Hypothalamus (tissue), 51 donors: ENCODE measurements around the gene ELOVL2.

Experiments
- DNase-seq, 51 donors: peaks; one replicate each; lab custom pipeline; 2025; lab: John Stamatoyannopoulos, UW

ELOVL2 gene

DNA sequence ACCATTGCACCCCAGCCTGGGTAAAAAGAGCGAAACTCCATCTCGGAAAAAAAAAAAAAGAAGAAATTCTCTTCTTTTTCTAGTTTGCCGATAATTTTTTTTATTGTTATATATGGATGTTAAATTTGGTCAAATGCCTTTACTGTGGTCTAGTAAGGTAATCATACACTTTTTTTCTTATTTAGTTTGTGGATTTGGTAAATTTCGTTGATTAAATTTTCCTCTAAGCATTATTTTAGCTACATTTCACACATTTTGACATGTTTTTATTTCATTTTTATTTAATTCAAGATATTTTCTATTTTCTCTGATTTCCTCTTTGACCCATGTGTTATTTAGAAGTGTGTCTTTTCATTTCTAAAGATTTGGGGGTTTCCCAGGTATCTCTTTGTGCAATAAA, 18.0 kb upstream of the ELOVL2 start:
- no peak for DNase-seq

DNA sequence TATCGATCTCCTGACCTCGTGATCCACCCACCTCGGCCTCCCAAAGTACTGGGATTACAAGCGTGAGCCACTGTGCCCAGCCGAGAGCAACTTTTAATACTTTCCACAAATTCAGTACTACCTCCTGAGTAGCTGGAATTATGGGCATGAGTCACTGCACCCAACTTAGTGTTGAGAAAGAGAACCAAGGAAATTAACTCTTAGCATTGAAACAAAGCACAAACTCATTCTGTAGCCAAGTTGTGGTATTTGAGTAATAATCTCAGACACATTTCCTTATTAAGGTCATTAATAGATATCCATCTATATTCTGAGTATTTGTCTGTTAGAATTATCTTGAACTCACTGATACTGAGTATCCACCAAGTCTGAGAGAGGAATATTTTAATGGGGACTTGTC, 14.3 kb upstream of the ELOVL2 start:
- no peak for DNase-seq

DNA sequence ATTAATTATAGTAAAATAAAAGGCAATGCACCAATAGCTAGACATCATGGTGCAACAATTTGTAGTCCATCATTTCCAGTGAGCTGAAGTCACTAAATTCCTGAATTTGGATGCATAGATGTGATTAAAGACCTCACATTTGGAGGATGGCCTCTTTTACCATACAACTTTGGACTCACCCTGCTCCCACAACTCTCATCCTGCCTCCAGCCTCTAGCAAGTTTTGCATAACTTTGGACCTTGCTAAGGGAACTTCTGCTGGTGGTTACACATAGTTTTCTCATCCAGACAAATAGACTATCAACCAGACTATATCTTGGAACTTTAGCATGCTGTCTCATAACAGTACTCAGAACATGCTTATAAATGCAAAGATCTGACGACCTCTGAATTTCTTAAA, 12.8 kb upstream of the ELOVL2 start:
- no peak for DNase-seq

DNA sequence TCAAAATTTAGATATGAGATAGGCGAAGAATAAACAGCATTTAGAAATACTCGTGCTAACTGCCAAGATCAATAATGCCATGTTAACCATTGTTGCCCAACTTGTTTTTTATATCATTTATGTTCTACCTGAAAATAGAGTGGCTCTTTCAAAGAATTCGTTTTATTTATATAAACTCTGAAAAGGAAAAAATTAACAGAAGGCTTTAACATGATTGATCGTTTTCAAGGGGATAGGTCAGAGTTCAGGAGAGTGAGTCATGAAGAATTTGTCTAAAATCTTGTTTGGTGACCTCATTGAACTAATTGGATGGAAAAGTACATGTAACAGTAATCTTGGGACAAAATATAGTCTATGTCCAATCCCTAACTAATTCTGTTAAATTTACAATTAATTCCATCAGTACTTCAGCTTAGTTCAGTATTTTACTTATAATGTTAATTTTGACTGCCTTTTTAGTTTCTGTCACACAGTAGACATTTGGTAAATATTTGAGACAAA, 11.1 kb upstream of the ELOVL2 start:
- DNase-seq: no peak

DNA sequence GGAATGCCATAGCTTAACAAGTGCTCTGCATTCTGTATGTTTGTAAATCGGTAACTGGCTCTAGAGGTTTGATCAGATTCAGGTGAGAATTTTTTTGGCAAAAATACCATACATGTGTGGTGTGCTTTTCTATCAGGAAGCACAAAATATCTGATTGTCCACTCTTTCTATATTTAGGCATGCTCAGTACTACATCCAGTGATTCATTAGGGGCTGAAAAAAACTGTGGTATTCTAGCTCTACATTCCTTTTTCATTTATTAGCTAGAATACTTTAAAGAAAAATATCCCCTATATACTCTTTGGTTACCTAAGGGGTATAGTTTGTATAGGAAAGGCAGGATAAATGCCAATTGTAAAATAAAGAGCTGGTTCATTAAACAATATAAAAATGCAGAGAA, 10.6 kb upstream of the ELOVL2 start:
- DNase-seq: no peak

DNA sequence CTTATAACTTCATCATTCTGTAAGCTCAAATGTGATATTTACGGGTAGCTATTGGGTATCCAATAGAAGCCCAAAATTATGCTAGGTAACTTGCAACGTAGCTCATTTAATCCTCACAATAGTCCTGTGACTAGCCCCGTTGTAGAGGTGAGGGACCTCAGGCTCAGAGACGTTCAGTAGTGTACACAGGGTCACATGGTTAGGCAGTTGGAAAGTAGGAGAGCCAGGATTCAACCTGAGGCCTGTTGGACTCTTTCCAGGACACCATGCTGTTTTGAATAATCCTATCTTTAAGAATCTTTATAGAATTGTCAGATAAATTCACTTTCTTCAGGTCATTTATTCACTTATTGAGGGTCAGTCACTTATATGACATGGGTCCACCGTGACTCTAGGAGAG, 9.2 kb upstream of the ELOVL2 start:
- no peak for DNase-seq

DNA sequence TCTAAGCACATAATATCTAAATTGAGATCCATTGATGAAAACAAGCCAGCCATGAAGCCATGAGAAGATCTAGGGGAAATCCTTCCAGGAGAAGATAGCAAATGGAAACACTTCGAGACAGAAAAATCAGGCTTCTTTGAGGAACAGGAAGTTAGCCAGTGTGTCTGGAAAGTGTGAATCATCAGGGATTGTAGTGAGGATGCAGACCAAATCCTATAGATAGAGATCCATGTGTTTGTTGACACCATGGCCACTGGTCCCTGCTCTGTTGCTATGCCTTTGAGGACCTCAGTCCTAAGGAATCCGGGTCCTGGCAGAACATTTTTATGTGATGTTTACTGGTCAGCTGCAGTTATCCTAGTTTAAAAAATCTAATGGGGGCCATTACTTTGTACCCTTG, 6.6 kb upstream of the ELOVL2 start:
- no peak for DNase-seq

DNA sequence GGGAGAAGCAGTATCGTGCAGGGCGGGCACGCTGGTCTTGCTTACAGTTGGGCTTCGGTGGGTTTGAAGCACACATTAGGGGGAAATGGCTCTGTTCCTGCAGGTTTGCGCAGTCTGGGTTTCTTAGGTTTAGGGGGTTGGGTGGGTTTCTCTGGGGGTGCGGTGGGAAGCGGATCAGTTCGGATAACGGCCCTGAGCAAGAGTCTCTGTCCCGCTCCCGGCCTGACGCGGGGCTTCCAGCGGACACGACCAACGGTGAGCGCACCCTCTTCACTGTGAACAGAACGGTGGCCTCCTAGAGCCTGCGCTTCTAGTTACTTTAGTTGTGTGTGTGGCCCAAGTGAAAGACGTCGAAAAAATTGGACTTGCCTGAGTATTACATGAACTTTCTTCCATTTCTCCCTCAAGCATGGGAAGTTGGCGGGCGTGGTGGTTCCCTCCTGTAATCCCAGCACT, 635 bp upstream of the ELOVL2 start:
- DNase-seq: no peak

DNA sequence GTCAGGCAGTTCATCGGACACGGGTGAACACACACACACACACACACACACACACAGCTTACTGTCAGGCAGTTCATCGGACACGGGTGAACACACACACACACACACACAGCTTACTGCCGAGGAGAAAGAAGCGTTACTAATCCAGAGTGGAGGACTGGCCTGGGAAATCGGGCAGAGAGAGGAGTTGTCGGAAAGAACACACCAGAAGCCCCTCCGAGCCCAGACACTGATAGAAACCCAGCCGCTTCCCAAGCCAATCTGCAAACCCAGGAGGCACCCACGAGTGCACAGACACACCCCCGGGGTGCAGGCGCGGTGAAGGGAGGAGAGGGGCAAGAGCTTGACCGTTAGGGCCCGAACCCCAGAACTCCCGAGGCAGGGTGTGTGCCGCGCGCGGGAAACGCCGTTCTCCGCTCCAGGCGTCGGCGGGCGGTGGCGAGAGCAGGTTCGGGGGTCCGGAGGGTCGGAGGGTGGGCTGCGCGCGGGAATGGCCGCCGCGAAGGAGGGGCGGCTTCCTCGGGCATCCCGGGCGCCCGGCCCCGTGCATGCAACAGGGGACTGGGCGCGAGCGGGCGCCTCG, 636 bp downstream of the ELOVL2 start:
- DNase-seq: peak in 6 of 51 donors; percentile 9 to 31 (median 17)

DNA sequence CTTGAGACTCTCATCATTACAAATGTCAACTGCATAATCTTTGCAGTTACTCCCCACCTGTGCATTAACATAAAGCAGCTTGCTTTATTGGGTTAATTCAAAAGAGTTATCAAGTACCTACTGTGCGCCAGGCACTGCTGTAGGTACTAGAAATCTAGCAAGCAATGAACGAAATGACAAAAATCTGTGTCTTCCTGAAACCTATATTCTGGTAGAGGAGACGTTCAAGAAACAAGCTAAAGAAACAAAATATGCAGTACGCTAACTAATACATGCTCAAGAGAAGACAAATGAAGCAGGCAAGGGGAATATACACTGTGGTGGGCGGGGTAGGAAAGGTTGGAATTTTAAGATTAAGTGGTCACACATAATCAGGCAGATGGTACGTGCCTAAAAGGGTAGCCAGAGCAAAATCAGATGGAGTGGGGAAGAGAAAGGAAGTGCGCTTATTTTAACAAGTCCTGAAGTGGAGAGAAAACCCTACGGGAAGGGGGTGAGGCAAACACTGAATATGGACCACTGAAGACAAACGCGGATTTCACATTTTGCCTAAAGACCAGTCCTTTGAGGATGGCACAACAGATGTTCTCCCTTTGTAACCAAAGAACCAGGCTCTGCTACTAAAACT, 1.2 kb downstream of the ELOVL2 start:
- no peak for DNase-seq

DNA sequence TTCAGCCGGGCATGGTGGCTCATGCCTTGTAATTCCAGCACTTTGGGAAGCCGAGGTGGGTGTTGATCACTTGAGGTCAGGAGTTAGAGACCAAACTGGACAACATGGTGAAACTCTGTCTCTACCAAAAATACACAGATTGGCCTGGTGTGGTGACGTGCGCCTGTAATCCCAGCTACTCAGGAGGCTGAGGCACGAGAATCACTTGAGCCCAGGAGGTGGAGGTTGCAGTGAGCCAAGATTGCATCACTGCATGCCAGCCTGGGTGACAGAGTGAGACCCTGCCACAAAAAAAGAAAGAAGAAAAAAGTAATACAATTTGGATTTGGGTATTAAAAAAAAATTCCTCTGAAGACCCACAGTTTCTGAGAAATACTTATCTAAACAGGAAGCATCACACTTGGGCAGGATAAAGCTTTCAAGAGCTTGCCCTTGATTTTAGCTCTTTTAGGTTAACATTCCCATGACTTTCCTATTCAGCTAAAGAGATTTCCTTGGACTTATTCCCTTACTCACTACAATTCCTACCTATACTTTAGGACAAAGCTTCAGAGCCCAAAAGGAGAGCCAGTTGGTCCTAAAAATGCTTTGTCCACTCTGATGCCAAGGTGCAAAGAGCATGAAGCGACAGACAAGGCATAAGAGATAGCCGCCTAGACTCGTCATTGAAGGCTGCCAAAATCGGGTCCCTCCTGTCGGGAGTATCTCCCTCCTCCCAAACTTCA, 1.9 kb downstream of the ELOVL2 start:
- no peak for DNase-seq

DNA sequence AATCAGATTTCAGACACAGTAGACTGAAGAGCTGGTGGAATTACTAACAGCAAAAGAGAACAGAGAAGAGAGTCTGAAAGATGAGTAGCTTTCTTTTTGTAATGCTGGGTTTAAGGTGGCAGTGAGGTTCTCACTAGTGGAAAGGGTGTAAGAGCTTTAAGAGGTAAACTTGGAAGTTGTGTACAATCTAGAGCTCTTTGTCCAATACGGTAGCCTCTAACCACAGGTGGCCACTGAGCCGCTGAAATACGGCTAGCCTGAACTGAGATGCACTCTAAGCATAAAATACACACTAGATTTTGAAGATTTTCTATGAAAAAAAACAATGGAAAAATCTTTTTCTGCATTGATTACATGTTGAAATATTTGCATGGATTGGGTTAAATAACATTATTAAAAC, 4.0 kb downstream of the ELOVL2 start:
- DNase-seq: no peak

DNA sequence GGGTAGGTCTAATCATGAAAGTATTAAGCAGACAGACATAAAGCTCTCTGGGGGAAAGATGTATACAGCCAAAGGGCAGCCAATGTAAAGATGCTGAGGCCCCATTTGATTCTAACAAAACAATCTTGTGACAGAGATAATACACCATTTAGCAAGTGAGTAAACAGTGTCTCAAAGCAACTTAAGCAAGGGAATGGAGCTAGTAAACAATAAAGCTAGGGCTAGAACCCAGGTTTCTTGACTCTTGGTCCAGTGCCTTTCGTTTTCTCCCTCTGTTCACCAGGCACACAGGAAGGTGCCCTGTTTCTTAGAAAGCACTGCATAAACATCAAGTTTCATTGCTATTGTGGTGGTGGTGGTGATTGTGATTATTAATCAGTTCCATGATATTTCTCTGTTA, 5.1 kb downstream of the ELOVL2 start:
- DNase-seq: no peak

DNA sequence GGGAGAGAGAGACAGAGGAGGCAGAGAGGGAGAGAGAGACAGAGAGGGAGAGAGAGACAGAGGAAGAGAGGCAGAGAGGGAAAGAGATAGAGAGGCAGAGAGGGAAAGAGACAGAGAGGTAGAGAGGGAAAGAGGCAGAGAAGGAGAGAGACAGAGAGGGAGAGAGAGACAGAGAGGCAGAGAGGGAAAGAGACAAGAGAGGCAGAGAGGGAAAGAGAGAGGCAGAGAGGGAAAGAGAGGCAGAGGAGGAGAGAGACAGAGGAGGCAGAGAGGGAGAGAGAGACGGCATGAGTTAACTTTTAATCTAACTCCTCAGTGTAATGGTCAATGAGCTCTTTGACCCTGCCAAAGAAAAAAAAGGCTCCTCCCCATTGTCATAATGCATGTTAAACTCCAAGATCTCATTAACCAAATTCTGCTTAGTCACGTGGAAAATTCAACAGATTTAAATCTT, 7.1 kb downstream of the ELOVL2 start:
- DNase-seq: no peak

DNA sequence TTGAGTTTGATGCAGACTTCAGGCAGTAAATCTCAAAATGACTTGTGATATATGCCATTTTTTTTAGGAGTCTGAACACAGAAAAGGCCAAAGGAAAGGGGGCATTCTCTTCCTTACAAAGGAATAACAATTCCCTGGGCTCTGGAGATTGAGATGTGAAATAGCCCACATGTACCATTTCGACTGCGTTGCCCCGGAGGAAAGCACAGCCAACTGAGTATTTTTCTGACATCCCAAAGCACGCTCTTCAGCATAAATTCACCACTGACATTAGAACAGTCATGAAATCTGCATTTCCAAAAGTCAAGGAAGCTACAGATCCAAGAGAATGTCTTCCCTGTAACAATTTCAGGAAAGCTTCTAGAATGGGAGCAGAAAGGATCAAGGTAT, 7.8 kb downstream of the ELOVL2 start:
- no peak for DNase-seq

DNA sequence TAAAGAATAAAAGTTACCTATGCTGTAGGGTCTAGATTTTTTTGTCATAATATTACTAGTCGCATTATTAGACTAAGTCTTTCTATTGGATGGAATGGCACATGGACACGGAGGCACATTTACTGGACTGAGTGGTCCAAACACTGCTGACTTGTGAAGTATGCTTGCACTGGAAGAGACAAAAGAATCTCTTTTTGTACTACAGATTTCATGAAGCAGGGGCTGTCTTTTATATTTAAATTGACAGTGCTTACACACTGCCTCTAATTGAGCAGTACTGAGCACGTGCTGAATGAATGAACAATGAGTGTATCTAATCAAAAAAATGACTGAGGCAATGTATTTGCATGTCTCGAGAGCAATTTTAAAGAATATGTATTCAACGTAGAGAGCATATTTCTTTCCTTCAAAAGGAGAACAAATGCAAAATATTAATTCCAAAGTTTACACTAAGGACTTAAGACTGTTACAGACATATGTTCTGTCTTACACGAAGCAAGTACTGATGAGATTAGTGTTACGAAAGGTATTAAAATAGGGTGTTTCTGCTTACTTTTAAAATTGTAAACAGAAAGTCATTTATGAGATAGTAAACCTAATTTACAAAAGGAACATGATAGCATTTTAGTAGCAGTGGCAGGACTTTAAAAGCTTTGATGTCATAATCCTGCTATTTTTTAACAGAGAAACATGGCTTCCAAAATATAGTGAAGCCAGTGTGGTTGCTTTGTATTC, 8.3 kb downstream of the ELOVL2 start:
- DNase-seq: no peak

DNA sequence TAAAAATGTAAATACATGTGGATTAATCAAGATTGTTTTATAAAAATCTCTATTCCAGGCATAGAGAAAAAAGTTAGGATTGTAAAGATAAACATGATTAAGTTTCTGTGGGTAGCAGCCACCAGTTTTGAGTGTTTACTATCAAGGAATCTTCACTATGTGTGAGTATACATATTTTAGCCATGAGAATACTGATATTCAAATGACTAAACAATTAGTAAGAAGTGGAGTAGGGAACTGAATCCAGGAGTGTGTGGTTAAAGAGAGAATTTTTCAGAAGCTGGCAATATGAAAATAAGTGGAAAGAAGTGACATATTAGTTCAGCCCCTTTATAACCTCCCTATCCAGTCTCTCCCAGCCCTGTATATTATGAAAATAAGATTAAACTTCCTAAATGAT, 10.3 kb downstream of the ELOVL2 start:
- no peak for DNase-seq

DNA sequence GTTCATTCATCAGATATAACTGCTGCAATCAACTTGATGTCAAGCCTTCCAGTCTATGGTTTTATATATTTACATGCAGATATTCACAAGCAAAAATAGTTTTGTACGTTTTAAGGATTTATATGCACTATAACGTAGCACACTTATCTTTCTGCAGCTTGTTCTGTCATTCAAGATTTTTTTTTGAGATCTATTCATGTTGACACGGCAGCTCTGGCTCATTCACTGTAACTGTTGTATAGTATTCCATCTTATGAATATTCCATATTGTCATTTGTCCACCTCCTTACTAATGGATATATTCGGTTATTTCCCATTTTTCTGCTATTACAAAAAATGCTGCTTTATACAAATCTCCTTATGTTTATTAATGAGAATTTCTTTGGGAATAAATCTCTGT, 13.2 kb downstream of the ELOVL2 start:
- no peak for DNase-seq

DNA sequence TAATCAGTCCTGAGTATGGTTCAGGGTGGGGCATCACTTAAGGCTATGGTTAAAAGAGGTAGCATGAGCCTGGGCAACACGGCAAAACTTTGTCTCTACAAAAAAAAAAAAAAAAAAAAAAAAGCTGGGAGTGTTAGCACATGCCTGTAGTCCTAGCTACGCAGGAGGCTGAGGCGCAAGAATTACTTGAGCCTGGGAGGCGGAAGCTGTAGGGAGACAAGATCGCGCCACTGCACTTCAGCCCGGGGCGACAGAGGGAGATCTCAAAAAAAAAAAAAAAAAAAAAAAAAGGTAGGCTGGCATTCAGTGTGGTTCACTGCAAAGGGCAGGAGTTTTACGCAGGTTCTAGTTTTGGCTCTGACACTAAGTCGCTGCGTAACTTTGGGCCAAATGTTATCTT, 15.1 kb downstream of the ELOVL2 start:
- DNase-seq: no peak

DNA sequence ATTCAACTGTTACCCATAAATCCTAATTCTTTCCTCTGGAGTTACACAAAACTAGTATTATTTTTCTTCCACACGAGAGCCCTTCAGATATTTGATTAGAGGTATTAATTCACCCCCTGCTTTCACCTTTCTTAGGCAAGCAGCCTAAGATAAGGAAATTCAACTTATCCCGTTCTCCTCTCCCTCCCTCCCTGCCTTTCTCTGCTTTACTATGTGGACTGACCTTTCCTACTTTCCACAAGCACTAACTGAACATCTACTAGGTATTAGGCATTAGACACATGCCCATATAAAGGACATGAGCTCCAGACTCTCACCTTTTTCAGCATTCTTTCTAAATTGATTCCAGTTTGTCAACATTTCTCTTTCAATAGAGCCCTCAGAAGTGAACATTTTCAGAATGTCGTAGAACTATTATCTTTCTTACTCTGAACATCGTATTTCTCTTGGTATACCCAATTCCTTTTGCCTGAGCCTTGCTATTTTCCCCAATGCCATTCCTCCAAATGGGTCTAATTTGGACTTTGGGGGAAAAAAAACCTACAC, 16.5 kb downstream of the ELOVL2 start:
- no peak for DNase-seq
